ENCODE results near the gene STEAP3. TPM values are rescaled to one million over a fixed set of nuclear protein-coding genes. Genes with fewer than 3 reads are reported as not detected.

STEAP3 gene
- total RNA-seq, 1 donor from 2014 or later: 2.1 TPM

- Mint-ChIP-seq H3K27ac (ENCODE audit: unreplicated experiment) (no peak overlapping the region), H3K27me3 (ENCODE audit: unreplicated experiment) (no peaks in the 10 kb centered on the region), H3K4me1 (ENCODE audit: low read depth, unreplicated experiment) (no peaks in the 10 kb centered on the region), H3K4me3 (ENCODE audit: unreplicated experiment) (no peak overlapping the region), H3K9me3 (ENCODE audit: unreplicated experiment) (no peaks in the 10 kb centered on the region), H3K36me3 (ENCODE audit: unreplicated experiment) (no peaks in the 10 kb centered on the region)
- no peak for DNase-seq
- TF ChIP-seq CTCF (IDR thresholded peaks at IDR 0.05; ENCODE audit: partially characterized antibody, unreplicated experiment): no peak
Observed at GRCh38 chr2:119292226-119292625, 68.6 kb downstream of the STEAP3 start.

DNA sequence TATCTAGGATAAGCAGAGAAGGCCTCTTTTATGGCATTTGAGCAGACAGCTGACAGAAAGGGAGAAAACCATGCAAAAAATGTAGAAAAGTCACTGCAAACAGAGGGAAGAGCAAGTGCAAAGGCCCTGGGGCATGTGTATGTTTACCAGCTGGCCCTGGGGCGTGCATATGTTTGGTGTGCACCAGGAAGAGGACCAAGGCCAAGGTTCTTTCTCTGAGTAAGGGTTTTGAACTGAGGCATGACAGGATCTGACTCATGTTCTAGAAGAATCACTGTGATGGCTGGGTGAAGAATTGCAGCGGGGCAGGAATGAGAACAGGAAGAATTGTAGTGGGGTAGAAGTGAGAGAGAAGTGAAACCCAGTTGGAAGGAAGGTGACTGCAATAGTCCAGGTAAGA is 69.6 kb downstream of the STEAP3 start:
- Mint-ChIP-seq H3K4me3 (ENCODE audit: unreplicated experiment) (no peak overlapping the region), H3K9me3 (ENCODE audit: unreplicated experiment) (no peaks in the 10 kb centered on the region), H3K36me3 (ENCODE audit: unreplicated experiment) (no peaks in the 10 kb centered on the region), H3K4me1 (ENCODE audit: low read depth, unreplicated experiment) (no peaks in the 10 kb centered on the region), H3K27me3 (ENCODE audit: unreplicated experiment) (no peaks in the 10 kb centered on the region), H3K27ac (ENCODE audit: unreplicated experiment) (no peak overlapping the region)
- TF ChIP-seq CTCF (IDR thresholded peaks at IDR 0.05; ENCODE audit: partially characterized antibody, unreplicated experiment): no peak
- no peak for DNase-seq

DNA sequence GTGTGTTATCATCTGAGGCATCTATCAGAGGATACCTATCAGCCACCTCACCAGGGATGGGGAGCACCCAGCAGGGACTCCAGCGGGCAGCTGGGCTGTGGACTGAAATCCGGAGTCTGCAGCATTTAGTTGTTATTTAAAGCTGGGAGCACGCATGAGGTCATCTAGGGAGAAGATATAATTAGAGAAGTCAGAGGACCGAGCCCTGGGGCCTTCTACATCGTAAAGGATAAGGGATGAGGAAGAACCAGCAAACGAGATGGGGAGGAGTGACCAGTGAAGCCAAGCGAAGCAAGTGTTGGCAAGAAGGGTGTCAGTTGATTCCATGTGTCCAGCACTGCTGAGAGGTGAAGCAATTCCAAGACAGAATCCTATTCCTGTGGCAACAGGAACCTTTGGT is 70.3 kb downstream of the STEAP3 start:
- Mint-ChIP-seq H3K36me3 (ENCODE audit: unreplicated experiment) (no peaks in the 10 kb centered on the region), H3K4me3 (ENCODE audit: unreplicated experiment) (no peak overlapping the region), H3K27ac (ENCODE audit: unreplicated experiment) (no peak overlapping the region), H3K27me3 (ENCODE audit: unreplicated experiment) (no peaks in the 10 kb centered on the region), H3K9me3 (ENCODE audit: unreplicated experiment) (no peaks in the 10 kb centered on the region), H3K4me1 (ENCODE audit: low read depth, unreplicated experiment) (no peaks in the 10 kb centered on the region)
- TF ChIP-seq CTCF (IDR thresholded peaks at IDR 0.05; ENCODE audit: partially characterized antibody, unreplicated experiment): no peak
- DNase-seq: no peak

DNA sequence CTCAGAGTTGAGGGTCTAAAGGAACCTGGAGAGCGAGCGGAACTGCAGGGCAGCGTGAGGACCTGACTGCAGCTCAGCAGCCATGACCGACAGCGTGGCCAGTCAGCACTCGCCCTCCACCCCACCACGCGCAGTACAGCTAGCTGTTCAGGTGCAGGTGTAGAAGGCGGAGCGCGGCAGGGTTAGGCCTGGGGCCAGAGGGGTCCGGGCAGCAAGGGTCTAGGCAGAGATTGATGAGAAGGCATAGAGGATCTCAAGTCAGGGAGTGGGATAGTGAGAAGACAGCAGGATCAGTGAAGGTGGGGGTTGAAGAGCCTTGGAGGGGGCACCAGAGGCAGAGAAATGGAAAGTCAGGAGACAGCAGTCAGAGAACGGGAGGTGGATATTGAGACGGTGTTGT is 71.0 kb downstream of the STEAP3 start:
- H3K4me3 Mint-ChIP-seq (ENCODE audit: unreplicated experiment): no peak overlapping the region
- no peak for DNase-seq
- H3K27ac Mint-ChIP-seq (ENCODE audit: unreplicated experiment): no peak overlapping the region
- no peaks in the 10 kb centered on the region for H3K36me3 Mint-ChIP-seq (ENCODE audit: unreplicated experiment)
- no peaks in the 10 kb centered on the region for H3K9me3 Mint-ChIP-seq (ENCODE audit: unreplicated experiment)
- no peaks in the 10 kb centered on the region for H3K4me1 Mint-ChIP-seq (ENCODE audit: low read depth, unreplicated experiment)
- H3K27me3 Mint-ChIP-seq (ENCODE audit: unreplicated experiment): no peaks in the 10 kb centered on the region
- TF ChIP-seq CTCF (IDR thresholded peaks at IDR 0.05; ENCODE audit: partially characterized antibody, unreplicated experiment): no peak

GRCh38 chr2:119295688-119296375 is 72.2 kb downstream of the STEAP3 start:
- DNase-seq: no peak
- no peaks in the 10 kb centered on the region for H3K36me3 Mint-ChIP-seq (ENCODE audit: unreplicated experiment)
- no peak for TF ChIP-seq CTCF (IDR thresholded peaks at IDR 0.05; ENCODE audit: partially characterized antibody, unreplicated experiment)
- H3K4me1 Mint-ChIP-seq (ENCODE audit: low read depth, unreplicated experiment): no peaks in the 10 kb centered on the region
- H3K27me3 Mint-ChIP-seq (ENCODE audit: unreplicated experiment): no peaks in the 10 kb centered on the region
- no peak overlapping the region for H3K27ac Mint-ChIP-seq (ENCODE audit: unreplicated experiment)
- H3K9me3 Mint-ChIP-seq (ENCODE audit: unreplicated experiment): peaks cover 1% of the 10 kb centered on the region
- H3K4me3 Mint-ChIP-seq (ENCODE audit: unreplicated experiment): no peak overlapping the region
